Measurements from ENCODE around the gene GRK1.
"Not testable (repeated sequence)": the region's sequence is repeated elsewhere in the genome, so short reads cannot be mapped to it uniquely, and the experiment has no call there.

GRK1 gene

DNA sequence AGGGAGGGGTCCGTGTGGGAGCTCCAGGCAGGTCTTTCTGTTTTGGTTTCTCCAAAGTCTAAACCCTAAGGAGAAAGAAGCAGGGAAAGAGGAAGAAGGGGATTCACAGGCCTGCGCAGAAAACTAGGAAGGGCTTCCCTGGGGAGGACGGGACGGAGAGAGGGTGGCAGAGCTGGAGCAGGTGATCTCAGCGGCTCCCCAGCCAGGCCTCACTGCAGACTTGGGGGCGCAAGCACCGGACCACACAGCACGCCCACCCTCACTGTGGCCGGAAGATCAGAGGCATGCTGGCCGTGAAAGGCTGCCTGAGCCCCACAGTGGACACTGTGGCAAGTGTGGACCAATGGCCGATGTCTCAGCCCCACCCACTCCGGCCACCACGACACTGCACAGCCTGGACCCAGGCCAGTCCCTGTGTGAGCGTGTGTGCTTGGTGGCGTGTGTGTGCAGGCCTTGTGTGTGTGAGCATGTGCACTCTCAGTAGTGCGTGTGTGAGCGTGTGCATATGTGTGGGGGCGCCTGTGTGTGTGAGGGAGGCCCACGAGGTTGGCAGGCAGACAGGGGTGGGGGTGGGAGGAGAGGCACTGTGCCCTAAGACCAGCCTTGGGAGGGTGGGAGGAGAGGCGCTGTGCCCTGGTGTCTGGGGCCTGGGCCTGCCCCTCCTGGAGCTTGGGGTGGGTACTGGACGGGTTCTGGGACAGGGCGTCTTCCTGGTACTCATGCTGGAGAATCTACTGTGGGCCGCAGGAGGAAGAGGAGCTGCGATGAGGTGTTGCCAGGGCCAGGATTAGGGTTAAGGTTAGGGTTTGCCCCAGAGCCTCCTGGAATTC, 76.6 kb downstream of the GRK1 start:
- no peak for DNase-seq (ENCODE audit: low read depth in 2 of 2)

- DNase-seq (ENCODE audit: low read depth in 2 of 2): no peak
These were observed 77.4 kb downstream of the GRK1 start for GRCh38 chr13:113744197-113745000.

- no peak for DNase-seq (ENCODE audit: low read depth in 2 of 2)
These were observed 78.0 kb downstream of the GRK1 start for GRCh38 chr13:113745059-113745458.

GRCh38 chr13:113745500-113746142, 78.6 kb downstream of the GRK1 start:
- not testable (repeated sequence) for DNase-seq (ENCODE audit: low read depth in 2 of 2)

DNA sequence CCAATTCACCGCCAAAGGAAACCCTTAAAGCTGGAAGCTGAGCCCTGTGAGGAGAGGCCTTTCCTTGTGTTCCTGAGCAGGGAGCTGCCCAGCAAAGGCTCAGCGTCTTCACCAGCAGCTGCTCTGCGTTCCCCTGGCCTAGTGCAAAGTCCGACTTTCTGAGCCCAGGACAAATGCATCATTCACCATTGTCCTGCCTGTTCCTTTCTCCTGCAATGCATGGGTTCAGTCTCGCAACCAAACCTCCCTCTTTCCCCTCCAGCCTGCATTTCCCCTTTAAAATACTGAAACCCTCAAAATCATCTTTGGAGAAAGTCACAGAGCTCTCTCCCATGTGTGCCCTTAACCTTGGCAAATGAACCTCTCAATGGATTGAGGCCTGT, 79.1 kb downstream of the GRK1 start:
- DNase-seq (ENCODE audit: low read depth in 2 of 2): no peak

DNA sequence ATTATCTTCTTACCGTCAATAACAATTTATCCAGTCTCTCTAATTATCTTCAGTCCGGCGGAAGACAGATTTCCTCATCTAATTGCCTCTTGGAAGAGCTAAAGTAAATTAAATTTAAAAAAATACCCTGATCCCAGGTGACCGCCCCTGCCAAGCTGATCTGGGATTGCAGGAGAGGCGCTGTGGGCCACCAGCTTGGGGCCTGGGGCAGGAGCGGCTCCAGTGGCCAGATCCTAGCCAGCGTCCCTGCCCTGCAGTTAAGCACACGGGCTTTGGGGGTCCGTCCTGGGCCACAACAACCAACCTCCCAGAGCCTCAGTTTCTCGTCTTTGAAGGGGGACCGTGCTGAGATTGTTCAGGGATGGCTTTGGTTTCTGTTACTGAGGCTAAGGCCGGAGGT, 79.7 kb downstream of the GRK1 start:
- no peak for DNase-seq (ENCODE audit: low read depth in 2 of 2)

DNA sequence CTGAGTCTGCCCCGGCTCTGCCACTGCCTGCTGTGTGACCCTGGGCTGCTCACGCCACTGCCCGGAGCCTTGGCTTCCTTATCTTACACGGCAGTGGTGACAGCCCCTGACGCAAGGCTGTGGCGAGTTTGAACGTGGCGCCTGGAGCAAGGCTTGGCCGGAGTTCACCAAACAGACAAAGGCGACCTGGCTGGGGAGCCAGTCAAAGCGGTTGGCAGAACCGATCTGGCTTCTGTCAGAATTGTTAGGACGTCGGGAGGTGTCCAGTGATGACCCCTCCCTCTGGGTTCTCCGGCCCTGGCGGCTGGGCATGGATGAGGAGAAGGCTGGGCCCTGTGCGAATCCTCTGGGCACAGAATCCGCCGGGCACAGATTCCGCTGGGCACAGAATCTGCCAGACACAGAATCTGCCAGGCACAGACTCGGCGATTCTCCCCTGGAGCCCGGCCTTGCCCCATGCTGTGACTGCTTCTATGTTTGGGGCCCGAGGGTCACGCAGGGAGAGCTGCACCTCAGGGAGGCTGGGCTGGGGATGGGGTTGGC, 80.3 kb downstream of the GRK1 start:
- no peak for DNase-seq (ENCODE audit: low read depth in 2 of 2)

- DNase-seq (ENCODE audit: low read depth in 2 of 2): no peak
These were observed 81.3 kb downstream of the GRK1 start for GRCh38 chr13:113748101-113748861.

- DNase-seq (ENCODE audit: low read depth in 2 of 2): no peak
These were observed 81.9 kb downstream of the GRK1 start for GRCh38 chr13:113748862-113749451.

GRCh38 chr13:113749507-113749906, 82.5 kb downstream of the GRK1 start:
- DNase-seq (ENCODE audit: low read depth in 2 of 2): no peak

- no peak for DNase-seq (ENCODE audit: low read depth in 2 of 2)
These were observed 82.9 kb downstream of the GRK1 start for GRCh38 chr13:113749967-113750366.

DNA sequence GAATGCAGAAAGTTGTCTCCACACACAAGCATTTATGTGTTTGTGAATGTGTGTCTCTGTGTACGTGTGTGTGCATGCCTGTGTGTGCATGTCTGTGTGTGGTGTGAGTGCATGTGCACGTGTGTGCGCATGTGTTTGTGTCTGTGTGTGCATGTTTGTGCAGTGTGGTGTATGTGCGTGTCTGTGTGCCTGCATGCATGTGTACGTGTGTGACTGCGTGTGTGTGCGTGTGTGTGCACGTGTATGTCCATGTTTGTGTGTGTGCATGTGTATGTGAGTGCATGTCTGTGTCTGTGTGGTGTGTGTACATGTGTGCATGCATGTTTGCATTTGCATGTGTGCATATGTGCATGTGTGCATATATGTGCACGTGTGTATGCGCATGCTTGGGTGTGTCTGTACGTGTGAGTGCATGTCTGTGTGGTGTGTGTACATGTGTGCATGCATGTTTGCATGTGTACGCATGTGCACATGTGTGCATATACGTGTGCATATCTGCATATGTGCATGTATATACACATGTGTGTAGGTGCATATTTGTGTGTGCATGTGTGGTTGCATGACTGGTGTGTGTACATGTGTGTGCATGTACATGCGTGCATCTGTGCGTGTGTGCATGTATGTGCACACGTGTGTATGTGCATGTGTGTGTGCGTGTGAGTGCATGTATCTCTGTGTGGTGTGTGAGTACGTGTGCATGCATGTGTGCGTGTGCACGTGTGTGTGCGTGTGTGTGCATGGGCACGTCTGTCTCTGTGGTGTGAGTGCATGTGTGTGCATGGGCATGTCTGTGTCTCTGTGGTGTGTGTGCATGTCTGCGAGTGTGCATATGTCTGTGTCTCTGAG, 83.8 kb downstream of the GRK1 start:
- no peak for DNase-seq (ENCODE audit: low read depth in 2 of 2)

GRCh38 chr13:113751491-113751890, 84.5 kb downstream of the GRK1 start:
- DNase-seq (ENCODE audit: low read depth in 2 of 2): no peak

DNA sequence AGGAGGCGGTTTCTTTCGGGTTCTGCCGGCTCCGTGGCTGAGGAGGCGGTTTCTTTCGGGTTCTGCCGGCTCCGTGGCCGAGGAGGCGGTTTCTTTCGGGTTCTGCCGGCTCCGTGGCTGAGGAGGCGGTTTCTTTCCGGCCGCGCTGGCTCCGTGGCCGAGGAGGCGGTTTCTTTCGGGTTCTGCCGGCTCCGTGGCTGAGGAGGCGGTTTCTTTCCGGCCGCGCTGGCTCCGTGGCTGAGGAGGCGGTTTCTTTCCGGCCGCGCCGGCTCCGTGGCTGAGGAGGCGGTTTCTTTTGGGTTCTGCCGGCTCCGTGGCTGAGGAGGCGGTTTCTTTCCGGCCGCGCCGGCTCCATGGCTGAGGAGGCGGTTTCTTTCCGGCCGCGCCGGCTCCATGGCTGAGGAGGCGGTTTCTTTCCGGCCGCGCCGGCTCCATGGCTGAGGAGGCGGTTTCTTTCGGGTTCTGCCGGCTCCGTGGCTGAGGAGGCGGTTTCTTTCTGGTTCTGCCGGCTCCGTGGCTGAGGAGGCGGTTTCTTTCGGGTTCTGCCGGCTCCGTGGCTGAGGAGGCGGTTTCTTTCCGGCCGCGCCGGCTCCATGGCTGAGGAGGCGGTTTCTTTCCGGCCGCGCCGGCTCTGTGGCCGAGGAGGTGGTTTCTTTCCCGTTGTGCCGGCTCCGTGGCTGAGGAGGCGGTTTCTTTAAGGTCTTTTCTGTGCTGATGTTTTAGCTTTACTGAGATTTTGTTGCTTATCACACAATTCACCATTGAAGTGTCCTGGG, 85.4 kb downstream of the GRK1 start:
- DNase-seq (ENCODE audit: low read depth in 2 of 2): not testable (repeated sequence)

- no peak for DNase-seq (ENCODE audit: low read depth in 2 of 2)
These were observed 86.2 kb downstream of the GRK1 start for GRCh38 chr13:113753171-113753570.

- DNase-seq (ENCODE audit: low read depth in 2 of 2): no peak
These were observed 87.2 kb downstream of the GRK1 start for GRCh38 chr13:113754242-113754641.

- no peak for DNase-seq (ENCODE audit: low read depth in 2 of 2)
These were observed 87.7 kb downstream of the GRK1 start for GRCh38 chr13:113754691-113755090.

- no peak for DNase-seq (ENCODE audit: low read depth in 2 of 2)
These were observed 89.5 kb downstream of the GRK1 start for GRCh38 chr13:113756441-113757097.

Measured in stimulated activated CD8-positive, alpha-beta memory T cell treated with anti-CD3 and anti-CD28 coated beads, Interleukin-7, amount 100 ng/mL, for 4 hours (primary cell).